ENCODE measurements around the gene PARD3B. TPM values are rescaled to one million over a fixed set of nuclear protein-coding genes. Genes with fewer than 3 reads are reported as not detected.

Gene PARD3B
- total and polyA plus RNA-seq, 2 of the 8 experiments (the other 6 are each of a cell fraction or from before 2014, with no cell fraction given) = 1.2 to 5.7 TPM

GRCh38 chr2:204678031-204678430 is 132.8 kb downstream of the PARD3B start (continued):
- no peak for TF ChIP-seq HDAC2 (IDR thresholded peaks at IDR 0.05; ENCODE audit: borderline replicate concordance in 1 of 2, low read depth in 2 of 2, low read length in 2 of 2)
- no peak for TF ChIP-seq CTCF (IDR thresholded peaks at IDR 0.05; ENCODE audit: control extremely low read depth in 1 of 3, insufficient read depth in 1 of 3, low read depth in 1 of 3, low read length in 3 of 3)
- no peak for TF ChIP-seq KDM4A (IDR thresholded peaks at IDR 0.05; ENCODE audit: low read depth, low read length, severe bottlenecking)

Measured in H1 (cell line).